ENCODE measurements around the gene SEC22A.

SEC22A gene

DNA sequence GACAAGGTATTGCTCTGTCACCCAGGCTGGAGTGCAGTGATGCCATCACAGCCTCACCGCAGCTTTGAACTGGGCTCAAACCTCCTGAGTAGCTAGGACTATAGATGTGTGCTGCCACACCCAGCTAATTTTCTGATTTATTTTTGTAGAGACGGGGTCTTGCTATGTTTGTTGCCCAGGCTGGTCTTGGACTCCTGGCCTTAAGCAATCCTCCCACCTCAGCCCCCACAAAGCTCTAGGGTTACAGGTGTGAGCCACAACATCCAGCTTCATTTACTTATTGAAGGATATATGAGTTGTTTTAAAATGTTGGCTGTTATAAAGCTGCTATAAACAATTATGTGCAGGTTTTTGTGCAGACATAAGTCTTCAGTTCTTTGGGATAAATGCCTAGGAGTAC, 62.2 kb downstream of the SEC22A start:
- no peak for DNase-seq (ENCODE audit: low spot score)

DNA sequence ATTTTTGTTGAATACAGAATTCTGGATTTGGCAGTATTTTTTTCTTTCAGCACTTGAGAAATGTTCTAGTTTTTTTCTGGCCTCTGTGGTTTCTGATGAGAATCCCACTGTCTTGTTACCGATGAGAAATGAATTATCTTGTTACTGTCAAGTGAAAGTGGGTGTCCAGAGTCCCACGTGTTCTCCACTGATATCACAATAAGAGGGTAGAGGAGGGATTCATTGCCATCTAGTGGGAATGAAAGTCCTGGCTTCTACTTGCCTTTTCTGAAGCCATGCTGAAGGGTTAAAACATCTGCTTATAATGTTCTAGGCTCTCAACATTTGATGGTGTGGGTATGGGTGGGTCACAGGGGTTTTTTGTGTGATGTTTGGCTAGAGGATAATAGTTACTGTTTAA, 66.1 kb downstream of the SEC22A start:
- DNase-seq (ENCODE audit: low spot score): no peak

DNA sequence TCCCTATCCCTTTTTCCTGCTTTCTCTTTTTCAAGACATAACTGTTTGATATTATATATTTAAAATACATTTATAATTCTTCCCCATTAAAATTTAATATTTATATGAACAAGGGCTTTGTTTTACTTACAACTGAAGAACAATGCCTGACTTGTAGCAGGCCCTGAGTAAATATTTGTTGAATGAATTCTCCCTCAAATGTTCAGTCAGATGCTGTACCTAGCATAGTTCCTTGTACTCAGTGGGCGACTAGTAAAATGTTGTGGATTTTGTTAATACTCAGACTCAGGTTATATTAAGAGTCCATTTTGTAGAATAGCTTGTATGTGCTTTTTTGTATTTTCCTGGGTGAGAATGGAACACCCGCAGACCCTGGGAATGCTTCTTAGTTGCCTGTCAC, 69.1 kb downstream of the SEC22A start:
- no peak for DNase-seq (ENCODE audit: low spot score)

GRCh38 chr3:123271466-123272159, 69.9 kb downstream of the SEC22A start:
- DNase-seq (ENCODE audit: low spot score): no peak

- no peak for DNase-seq (ENCODE audit: low spot score)
These were observed 70.8 kb downstream of the SEC22A start for GRCh38 chr3:123272547-123272946.

GRCh38 chr3:123275691-123276090, 73.9 kb downstream of the SEC22A start:
- no peak for DNase-seq (ENCODE audit: low spot score)

DNA sequence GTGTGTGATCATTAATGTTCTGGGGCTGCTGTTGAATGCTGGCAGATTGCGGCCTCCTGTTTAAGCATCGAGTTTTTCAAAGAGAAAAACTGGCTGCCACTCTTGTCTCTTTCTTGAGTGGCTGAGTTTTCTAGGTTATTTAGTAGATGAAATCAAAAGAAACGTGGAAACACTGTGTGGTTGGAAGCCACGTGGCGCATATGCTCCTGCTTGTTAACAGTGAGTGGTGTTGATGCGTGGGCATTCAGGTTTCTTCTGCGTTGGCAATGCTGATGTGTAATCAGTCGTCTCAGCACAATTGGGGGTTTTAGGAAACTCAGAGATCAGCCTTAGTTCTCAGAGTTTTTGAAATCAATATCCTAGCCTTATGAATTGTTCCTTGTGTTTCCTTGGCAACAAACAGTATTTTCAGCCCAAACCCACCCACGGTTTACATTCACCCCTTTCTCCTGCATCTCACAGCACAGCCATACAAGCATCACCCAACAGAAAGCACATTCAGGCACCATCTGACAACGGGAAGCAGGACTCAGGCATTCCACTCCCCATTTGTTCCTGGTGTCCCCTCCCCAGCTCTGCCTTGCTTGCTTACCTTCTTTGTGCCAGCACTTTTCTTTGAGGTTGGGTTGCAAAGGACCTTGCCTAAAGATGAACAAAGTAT, 74.7 kb downstream of the SEC22A start:
- DNase-seq (ENCODE audit: low spot score): no peak

GRCh38 chr3:123277106-123277505, 75.4 kb downstream of the SEC22A start:
- DNase-seq (ENCODE audit: low spot score): no peak

DNA sequence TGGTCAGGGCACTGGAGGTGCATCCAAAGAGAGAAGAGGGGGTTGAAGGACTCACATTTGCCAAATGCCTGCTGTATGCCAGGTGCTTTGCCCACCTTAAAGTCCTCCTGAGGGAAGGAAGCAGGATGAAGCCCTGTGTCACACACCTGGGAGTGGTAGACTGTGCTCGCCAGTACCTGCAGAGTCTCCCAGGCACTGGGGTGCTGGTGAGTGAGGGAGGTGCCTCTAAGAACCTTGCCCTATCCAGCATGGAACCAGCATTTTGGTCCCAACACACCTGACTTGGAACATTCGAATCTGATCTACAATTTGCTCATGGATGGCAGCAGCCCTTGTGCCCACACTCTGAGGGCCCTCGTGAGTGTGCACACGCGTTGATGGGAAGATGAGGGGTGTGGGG, 76.7 kb downstream of the SEC22A start:
- no peak for DNase-seq (ENCODE audit: low spot score)

GRCh38 chr3:123279121-123279520, 77.4 kb downstream of the SEC22A start:
- DNase-seq (ENCODE audit: low spot score): peak; percentile 2

DNA sequence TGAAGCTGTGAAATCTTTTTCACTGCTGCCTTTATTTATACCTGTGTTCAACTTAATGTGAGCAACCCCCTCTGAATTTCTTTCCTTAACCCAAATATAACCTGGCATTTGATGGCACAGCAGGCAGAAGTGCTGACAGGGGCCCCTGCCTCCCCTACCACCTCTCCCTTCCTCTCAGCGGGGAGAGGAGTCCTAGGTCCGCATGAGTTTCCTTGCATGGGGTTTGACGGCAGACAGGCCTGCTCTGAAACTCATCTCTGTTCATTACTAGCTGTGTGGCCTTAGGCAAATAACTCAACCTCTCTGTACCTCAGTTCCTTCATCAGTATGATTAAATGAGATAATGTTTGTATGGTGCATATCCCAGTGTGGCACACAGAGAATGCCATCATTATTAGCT, 79.7 kb downstream of the SEC22A start:
- peak; percentile 3 for DNase-seq (ENCODE audit: low spot score)

DNA sequence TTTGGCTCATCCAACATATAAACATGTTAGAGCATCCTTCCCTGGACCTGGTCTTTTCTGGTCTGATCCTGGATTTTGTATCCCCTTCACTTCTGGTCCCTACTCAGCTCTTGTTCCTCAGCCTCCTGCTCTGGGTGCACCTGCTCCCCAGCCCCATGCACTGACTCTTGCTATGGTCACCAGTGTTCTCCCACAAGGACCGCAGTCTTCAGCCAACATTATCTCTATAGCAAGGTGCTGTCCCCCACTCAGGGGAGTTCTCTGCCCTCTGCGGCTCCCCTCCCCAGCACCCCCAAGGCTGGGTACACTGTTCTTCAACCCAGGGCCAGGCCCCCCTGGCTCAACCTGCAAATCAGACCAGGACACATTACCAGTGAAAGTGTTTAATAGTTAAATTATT, 80.2 kb downstream of the SEC22A start:
- DNase-seq (ENCODE audit: low spot score): no peak

DNA sequence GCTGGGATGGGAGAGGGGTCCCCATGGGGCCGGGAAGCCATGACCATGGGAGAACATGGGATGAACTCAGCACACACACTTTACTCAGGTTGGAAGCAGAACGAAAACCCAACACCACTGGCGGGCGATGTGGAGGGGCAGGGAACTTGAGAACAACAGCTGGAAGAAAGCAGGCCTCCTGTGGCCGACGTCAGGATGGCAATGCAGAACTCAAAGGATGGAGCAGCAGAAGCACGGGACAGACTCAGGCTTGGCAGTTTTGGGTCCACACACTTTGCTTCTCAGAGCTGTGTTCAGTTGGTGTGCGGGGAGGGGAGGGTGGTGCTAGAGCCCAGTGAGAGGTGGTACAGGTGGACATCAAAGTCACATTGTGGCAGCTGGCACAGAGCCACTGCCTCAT, 80.7 kb downstream of the SEC22A start:
- peak; percentile 2 for DNase-seq (ENCODE audit: low spot score)

GRCh38 chr3:123283074-123283473, 81.3 kb downstream of the SEC22A start:
- no peak for DNase-seq (ENCODE audit: low spot score)

- DNase-seq (ENCODE audit: low spot score): no peak
These were observed 82.1 kb downstream of the SEC22A start for GRCh38 chr3:123283657-123284398.

DNA sequence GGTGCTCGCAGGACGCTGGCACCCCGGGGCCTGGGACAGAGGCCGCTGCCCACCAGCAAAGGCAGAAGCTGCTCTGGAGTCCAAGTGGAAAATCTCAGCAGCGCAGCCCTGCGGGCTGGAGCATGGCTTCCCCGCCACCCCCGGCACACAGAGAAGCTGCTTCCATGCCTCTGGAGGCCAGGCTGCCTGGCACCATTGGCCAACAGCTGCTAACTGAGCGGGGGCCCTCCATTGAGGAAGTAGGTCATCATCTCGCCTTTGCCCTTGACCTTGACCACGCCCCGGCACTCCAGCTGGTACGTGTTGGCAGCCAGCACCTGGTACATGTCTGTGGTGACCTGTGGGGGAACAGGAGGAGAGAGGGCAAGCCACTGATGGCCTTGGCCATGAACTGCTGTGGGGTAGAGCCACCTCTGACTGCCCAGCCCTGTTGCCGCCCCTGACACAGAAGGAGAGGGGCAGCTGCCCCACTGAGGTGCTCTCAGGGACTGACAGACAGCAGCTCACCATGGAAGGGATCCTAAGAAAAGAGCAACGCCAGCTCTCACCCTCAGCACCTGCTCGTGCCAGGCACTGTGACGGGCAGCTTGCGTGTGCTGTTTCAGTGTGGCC, 82.8 kb downstream of the SEC22A start:
- peak; percentile 1 for DNase-seq (ENCODE audit: low spot score)

DNA sequence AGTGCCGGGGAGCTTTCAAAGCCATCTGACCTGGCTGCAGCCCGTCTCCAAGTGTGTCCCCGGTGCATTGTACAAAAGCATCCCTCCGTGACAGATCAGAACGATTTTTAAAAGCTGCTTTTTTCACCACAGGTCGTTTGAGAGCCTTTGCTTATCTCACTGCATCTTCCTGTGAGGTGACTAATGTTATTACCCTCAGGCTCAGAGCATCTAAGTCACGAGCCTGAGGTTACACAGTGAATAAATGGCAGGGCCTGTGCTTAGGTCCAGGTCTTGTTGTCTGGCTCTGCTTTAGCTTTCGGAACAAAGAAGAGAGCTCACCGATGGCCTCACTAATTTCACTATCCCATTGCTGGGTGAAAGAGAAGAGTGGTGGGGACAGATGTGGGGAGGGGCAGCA, 83.3 kb downstream of the SEC22A start:
- DNase-seq (ENCODE audit: low spot score): no peak

DNA sequence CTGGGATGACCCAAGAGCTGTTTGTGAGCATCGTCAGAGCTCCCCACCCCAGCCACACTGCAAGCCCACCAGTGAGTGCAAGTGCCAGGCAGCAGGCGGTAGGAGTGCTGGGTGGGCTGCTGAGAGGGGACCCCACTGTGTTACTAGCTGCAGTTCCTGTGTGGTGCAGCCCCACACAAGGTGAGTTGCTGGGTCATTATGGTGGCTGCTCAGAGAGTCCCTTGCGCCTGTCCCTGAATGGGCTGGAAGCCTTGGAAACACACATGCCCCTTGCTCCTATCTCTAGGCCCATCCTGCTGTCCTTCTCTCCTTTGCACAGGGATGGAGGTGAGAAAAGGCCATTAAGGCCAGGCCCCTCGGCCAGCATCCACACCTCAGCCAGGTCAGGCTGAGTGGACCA, 83.7 kb downstream of the SEC22A start:
- no peak for DNase-seq (ENCODE audit: low spot score)

- no peak for DNase-seq (ENCODE audit: low spot score)
These were observed 84.2 kb downstream of the SEC22A start for GRCh38 chr3:123285931-123286307.

DNA sequence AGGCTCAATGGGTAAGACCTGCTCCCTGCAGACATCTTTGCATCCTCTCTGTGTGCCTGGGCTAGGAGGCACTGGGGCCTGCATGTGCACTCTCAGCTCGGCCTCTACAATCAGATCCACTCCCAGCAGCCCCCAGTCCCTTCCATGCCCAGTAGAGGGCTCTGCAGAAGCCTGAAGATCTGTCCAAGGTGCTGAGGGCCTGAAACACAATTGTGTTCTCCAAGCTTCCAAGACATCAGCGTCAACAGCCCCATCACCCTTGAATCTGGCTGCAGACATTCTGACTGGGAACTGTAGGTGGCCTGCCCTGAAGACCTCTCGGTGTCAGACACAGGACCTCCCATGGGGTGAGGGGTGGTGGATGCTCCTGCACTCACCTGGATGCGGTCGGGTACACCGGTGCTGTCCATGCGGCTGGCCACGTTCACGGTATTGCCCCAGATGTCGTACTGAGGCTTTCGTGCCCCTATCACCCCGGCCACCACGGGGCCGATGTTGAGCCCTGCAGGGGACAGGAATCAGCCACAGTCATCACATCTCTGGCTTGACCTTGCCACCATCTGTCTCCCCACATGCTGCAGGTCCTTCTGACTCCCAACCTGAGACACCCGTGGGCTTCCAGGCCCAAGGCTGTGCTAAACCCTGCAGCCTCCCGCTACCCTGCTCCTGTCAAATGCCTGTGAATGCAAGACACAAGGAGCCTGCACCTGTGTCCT, 84.7 kb downstream of the SEC22A start:
- DNase-seq (ENCODE audit: low spot score): peak; percentile 88

DNA sequence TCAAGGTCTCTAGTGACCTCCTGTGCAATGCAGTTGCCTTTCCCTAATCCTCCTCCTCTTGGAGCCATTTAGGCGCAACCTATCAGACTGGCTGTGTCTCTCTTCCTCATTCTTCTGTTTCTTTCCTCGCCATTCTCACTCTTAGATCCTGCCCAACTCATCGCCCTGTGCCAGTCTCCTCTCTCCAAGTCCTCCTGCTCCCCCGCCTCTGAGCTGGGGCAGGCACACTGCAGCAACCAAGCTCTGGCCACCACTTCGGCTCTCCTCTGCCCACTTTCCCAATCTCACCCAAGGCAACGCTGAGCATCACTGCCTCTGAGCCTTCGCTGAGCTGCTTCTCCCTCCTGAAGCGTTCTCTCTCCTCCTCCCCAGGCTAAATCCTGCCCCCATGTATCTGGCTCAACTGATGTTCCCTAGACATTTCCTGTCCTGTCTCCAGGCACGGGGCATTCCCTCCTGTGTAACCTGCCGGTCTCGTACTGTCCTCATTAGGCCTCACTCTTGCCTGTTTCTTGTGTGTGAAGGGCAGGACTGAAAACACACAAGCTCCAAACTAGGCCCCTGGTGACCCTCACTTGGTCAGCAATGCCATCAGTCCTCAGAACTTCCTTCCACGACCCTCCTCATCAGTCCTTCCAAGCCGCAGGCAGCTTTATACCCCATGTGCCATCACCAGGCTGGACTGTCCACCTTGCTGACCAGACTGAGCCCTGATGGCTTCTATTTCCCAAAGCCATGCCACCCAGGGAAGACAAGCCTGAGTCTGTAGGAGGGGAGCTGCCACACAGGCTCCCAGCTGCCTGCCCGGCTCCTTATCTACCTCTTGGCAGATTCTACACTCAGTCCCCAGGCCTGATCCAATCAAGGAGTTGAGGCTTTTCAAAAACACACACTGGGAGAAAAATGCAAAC, 85.6 kb downstream of the SEC22A start:
- no peak for DNase-seq (ENCODE audit: low spot score)
